ENCODE measurements around the gene CDIPT.

CDIPT gene

DNA sequence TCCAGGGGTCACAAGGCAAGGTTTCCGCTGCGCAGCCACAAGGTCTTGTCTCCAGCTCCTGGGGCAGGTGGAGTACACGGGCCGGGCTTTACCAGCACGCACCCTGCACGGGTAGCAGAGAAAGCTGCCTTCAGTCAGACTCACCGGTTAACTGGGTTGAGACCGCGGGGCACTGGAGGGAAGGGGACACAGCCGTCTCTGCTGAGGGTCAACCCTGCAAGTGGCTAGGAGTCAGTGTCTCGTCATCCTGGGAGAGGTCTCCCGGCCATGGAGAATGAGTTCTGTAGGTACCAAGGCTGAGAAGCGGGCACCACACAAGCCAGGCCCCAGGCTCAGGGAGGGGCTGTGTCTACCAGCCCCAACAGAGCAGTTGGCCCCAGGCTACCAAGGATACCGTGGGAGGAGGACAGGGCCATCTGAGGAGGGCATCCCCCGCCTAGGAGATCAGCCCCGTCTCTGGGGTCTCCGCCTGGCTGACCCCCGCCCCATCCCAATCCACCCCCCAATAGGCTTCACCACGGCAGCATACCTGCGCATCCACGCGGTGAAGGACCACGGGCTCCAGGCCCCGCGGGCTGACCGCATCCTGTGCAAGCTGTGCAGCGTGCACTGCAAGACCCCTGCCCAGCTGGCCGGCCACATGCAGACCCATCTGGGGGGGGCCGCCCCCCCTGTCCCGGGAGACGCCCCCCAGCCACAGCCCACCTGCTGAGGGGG, 53.8 kb downstream of the CDIPT start:
- no peak for DNase-seq
